ENCODE data around the gene RHOBTB3. TPM values are rescaled to one million over a fixed set of nuclear protein-coding genes. Genes with fewer than 3 reads are reported as not detected.

RHOBTB3 gene
- total RNA-seq, 1 experiment from 2014 or later, result 84.3 TPM

DNA sequence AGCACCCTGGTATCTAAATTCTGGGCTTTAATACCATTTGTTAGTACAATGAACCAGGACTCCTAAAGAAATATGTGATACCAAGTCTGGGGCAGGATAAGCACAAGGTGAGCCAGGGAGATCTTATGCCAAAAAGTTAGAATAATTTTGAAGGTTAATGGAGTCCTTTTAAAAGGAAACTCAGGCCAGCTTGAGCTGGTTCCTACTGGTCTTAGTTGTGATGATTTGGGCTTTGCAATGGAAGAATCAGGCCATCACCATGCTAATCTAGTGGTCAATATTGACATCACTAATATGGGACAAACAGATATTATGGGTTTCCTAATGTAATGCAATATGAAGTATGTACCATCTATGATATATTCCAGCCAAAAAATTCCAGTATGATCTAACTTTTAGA is 40.8 kb upstream of the RHOBTB3 start:
- H3K9me3 ChIP-seq (ENCODE audit: control insufficient read depth in 1 of 2, insufficient read depth in 1 of 2, low read depth in 1 of 2, low read length in 2 of 2), result no peaks in the 10 kb centered on the region
- ChIA-PET POLR2A (no interaction called here), CTCF (interaction anchor here (1.3 kb wide), 1 partner anchor 26 kb away, joined by 3 read pairs; no protein-coding TSS in a partner anchor), RAD21 (ENCODE audit: low non-redundant PET in 1 of 2, low total read pairs in 2 of 2, uncharacterized antibody in 2 of 2, unreplicated experiment in 2 of 2) (no interaction called here)
- H3K27me3 ChIP-seq (ENCODE audit: insufficient read depth, low read length), result no peaks in the 10 kb centered on the region
- H3K27ac ChIP-seq (ENCODE audit: low read depth, low read length), result no peak overlapping the region
- H3K4me2 ChIP-seq (ENCODE audit: low read length), result no peak overlapping the region
- no peak for ATAC-seq
- intact Hi-C loops (cut with micrococcal nuclease), result no loop called here
- no peak overlapping the region for H3K4me3 ChIP-seq (replicated peaks in 1 of 2; ENCODE audit: low read depth in 1 of 2, low read length in 2 of 2)
- H3K79me2 ChIP-seq (ENCODE audit: insufficient read depth, low read length), result no peaks in the 10 kb centered on the region
- H3K9me2 ChIP-seq (ENCODE audit: insufficient read depth), result no peaks in the 10 kb centered on the region
- no peak for DNase-seq (ENCODE audit: low read depth, low spot score)
- H2AFZ ChIP-seq (ENCODE audit: low read depth, low read length, poor library complexity, severe bottlenecking), result peak overlapping the region; percentile 29
- H4K20me1 ChIP-seq (ENCODE audit: insufficient read depth), result no peaks in the 10 kb centered on the region
- BruUV-seq (replicated peaks), result no TSS peak
- TF ChIP-seq SP1 (IDR thresholded peaks at IDR 0.05; ENCODE audit: low read depth), result no peak
- TF ChIP-seq EZH2phosphoT487 (IDR thresholded peaks at IDR 0.05; ENCODE audit: borderline replicate concordance), result no peak
- TF ChIP-seq REST (IDR thresholded peaks at IDR 0.05; ENCODE audit: low read depth), result no peak
- no peak for TF ChIP-seq POLR2A (IDR thresholded peaks at IDR 0.05; ENCODE audit: borderline replicate concordance, extremely low read depth, insufficient read depth, insufficient read length)
- no peak for TF ChIP-seq POLR2AphosphoS5 (IDR thresholded peaks at IDR 0.05; ENCODE audit: low read depth, low read length)
- TF ChIP-seq SIN3A (IDR thresholded peaks at IDR 0.05; ENCODE audit: low read depth), result no peak
- TF ChIP-seq ELF1 (IDR thresholded peaks at IDR 0.05; ENCODE audit: borderline replicate concordance, low read depth), result no peak
- TF ChIP-seq TCF7L2 (IDR thresholded peaks at IDR 0.05; ENCODE audit: borderline replicate concordance, extremely low read depth, insufficient read depth, insufficient read length), result no peak
- no peak for TF ChIP-seq RAD21 (IDR thresholded peaks at IDR 0.05; ENCODE audit: low read depth)
- no peak for TF ChIP-seq CEBPB (IDR thresholded peaks at IDR 0.05; ENCODE audit: low read depth)
- no peak for TF ChIP-seq EZH2 (IDR thresholded peaks at IDR 0.05)
- no peak for TF ChIP-seq SRF (IDR thresholded peaks at IDR 0.05; ENCODE audit: low read depth)
- no peak overlapping the region for H3K9ac ChIP-seq (ENCODE audit: low read length)
- H3K36me3 ChIP-seq (ENCODE audit: control insufficient read depth in 1 of 2, insufficient read depth in 2 of 2, low read length in 2 of 2), result no peaks in the 10 kb centered on the region
- H3K4me1 ChIP-seq (ENCODE audit: control insufficient read depth in 1 of 2, insufficient read depth in 2 of 2, low read length in 2 of 2), result no peaks in the 10 kb centered on the region
